LNCaP clone FGC (cell line): ENCODE data around the gene CPAMD8.
"Not testable (repeated sequence)": the region's sequence is repeated elsewhere in the genome, so short reads cannot be mapped to it uniquely, and the experiment has no call there.

ENCODE experiments used
- DNase-seq: peaks from one replicate; pipeline ENCODE4 v3.0.0-alpha.2; 2011; ENCODE audit warnings: low read depth
- H3K4me3 ChIP-seq: 2 replicates; pipeline ENCODE4 v1.5.1; 2011; ENCODE audit warnings: mild to moderate bottlenecking, low read depth, low read length, control low read depth
- TF ChIP-seq, protein P1 (sequence below): IDR thresholded peaks from 2 replicates; pipeline ENCODE4 v1.5.1; 2012; ENCODE audit warnings: mild to moderate bottlenecking; ENCODE audit not compliant: control insufficient read depth, insufficient read depth; ENCODE audit errors: extremely low read depth

The CPAMD8 gene

DNA sequence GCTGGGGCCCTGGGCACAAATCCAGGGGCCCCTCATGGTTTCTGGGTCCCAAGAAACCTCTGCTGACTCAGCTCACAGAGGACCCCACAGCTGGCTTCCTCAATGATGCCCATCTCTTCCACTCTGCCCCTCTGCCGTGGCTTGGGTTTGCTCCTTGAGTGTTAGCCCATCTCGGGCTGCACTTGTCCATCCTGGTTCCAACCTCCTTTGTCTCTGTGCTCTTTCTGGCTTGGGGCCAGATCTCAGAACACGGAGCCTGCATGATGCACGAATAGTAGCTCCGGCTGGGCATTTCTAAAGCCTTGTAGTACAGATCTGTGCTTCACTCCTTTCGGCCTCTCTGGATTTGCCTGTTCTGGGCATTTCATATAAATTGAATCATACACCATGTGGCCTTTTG lies 84.0 kb downstream of the CPAMD8 start:
- no peak overlapping the region for H3K4me3 ChIP-seq
- TF ChIP-seq, protein P1, sequence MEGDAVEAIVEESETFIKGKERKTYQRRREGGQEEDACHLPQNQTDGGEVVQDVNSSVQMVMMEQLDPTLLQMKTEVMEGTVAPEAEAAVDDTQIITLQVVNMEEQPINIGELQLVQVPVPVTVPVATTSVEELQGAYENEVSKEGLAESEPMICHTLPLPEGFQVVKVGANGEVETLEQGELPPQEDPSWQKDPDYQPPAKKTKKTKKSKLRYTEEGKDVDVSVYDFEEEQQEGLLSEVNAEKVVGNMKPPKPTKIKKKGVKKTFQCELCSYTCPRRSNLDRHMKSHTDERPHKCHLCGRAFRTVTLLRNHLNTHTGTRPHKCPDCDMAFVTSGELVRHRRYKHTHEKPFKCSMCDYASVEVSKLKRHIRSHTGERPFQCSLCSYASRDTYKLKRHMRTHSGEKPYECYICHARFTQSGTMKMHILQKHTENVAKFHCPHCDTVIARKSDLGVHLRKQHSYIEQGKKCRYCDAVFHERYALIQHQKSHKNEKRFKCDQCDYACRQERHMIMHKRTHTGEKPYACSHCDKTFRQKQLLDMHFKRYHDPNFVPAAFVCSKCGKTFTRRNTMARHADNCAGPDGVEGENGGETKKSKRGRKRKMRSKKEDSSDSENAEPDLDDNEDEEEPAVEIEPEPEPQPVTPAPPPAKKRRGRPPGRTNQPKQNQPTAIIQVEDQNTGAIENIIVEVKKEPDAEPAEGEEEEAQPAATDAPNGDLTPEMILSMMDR, result no peak
- DNase-seq, result no peak

DNA sequence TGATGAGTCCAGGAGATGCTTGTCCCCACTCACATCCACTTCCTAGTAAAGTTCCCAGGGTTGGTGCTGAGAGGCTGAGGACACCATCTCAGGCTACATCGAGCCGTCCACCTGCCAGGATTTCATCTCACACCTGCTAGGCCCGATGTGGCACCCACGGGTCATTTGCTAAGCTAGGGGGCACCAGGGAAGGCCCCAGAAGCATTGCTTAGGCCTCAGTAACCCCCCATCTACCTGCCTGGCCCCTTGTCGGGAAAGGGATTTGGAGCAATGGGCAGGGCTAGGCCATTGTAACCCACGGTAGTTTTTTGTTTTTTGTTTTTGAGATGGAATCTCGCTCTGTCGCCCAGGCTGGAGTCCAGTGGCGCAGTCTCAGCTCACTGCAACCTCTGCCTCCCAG lies 86.0 kb downstream of the CPAMD8 start:
- TF ChIP-seq, protein P1, result no peak
- no peak for DNase-seq
- H3K4me3 ChIP-seq, result no peak overlapping the region

DNA sequence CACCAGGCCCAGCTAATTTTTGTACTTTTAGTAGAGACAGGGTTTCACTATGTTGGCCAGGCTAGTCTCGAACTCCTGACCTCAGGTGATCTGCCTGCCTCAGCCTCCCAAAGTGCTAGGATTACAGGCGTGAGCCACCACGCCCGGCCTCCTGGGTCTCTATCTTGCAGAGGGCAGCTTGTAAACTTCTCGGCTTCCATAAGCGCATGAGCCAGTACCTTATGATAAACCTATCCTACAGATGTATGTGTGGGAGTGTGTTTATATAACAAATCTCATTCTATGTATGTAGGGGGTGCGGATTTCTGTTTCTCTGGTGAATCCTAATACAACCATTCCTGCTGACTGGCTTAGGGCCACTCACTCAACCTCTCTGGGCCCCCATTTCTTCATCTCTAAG lies 86.5 kb downstream of the CPAMD8 start:
- DNase-seq, H3K4me3 ChIP-seq: not testable (repeated sequence)

DNA sequence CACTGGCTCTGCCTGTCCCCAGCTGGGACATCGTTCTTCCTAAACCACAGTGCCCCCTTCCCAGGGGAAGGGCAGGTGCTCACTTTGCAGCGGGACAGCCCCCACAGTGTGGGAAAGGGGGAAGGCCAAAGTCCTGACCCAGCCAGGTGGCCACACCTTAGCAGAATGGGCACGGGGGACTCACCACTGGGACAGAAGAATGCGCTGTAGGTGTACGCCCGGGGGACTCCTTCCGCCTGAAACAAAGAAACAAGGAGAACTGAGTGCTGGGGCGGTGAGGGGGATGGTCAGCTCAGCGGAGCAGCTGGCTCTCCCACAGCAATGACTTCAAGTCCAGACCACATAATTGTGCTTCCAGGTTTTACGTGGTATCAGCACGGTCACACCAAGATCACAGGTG lies 88.4 kb downstream of the CPAMD8 start:
- no peak overlapping the region for H3K4me3 ChIP-seq
- no peak for DNase-seq
- TF ChIP-seq, protein P1, result no peak

DNA sequence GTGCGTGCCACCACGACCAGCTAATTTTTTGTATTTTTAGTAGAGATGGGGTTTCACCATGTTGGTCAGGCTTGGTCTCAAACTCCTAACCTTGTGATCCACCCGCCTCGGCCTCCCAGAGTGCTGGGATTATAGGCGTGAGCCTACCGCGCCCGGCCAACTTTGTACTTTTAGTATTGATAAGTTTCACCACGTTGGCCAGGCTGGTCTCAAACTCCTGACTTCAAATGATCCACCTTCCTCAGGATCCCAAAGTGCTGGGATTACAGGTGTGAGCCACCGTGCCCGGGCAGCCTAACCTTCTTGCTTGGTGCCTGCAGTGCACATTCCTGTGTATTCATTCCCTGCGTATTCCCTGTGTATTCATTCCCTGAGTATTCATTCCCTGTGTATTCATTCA lies 88.8 kb downstream of the CPAMD8 start:
- DNase-seq, H3K4me3 ChIP-seq: not testable (repeated sequence)

DNA sequence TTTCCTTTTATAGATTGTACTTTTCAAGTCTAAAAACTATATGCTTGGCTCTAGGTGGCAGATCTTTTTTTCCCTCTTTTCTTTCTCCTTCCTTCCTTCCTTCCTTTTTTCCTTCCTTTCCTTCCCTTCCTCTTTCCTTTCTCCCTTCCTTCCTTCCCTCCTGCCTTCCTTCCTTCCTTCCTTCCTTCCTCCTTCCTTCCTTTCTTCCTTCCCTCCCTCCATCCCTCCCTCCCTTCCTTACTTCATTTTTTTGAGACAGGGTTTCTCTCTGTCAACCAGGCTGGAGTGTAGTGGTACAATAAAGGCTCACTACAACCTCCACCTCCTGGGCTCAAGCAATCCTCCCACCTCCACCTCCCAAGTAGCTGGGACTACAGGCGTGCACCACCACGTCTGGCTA lies 89.7 kb downstream of the CPAMD8 start:
- no peak for DNase-seq
- H3K4me3 ChIP-seq, result no peak overlapping the region
- TF ChIP-seq, protein P1, result no peak

DNA sequence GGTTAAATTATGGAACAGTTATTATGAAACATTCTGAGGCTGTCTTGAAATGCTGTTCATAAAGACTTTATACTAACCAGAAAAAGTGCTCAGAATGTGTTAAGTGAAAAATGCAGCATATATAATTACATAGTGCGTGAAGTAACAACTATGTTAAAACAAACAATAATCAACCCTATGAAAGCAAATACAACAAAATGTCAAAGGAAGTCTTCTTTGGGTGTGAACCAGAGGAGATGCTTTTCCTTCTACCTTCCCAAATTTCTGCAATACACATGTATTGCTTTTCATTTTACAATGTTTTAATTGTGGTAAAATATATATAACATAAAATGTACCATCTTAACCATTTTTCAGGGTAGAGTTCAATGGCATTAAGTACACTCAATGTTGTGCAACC lies 92.1 kb downstream of the CPAMD8 start:
- no peak for DNase-seq
- TF ChIP-seq, protein P1, result no peak
- H3K4me3 ChIP-seq, result no peak overlapping the region

DNA sequence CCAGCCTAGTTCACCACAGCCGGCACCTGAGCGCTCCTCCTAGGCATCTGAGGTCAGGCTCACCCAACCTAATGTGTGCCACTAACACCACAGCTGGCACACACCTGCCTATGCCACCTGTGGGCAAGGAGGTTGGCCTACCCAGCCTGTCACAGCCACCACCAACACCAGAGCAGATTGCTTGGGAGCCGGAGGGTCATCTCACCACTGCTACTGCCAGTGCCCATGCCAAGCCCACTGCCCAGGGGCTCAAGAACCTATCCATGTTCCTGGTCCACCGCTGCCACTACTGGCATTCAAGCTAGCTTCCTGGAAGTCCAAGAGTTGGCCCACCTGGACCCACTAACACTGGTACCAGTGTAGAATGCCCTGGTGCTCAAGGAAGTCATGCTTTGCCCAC lies 95.3 kb downstream of the CPAMD8 start:
- TF ChIP-seq, protein P1, result no peak
- no peak overlapping the region for H3K4me3 ChIP-seq

More for the DNA sequence above, 95.3 kb downstream of the CPAMD8 start:
- no peak for DNase-seq
